DOHH2 (cell line): ENCODE results near the gene CD14.

Experiments used
- CTCF ChIP-seq: fragments of 200-600 bp; sonication (generic); IDR thresholded peaks from one replicate; pipeline ENCODE4 v1.5.1; 2014; ENCODE audit warnings: antibody characterized with exemption, mild to moderate bottlenecking, low read depth, low read length; ENCODE audit not compliant: poor library complexity, severe bottlenecking
- EZH2phosphoT487 ChIP-seq: fragments of 200-600 bp; sonication (generic); IDR thresholded peaks from 2 replicates; pipeline ENCODE4 v1.6.1; 2017; ENCODE audit warnings: borderline replicate concordance, mild to moderate bottlenecking, antibody characterized with exemption, low read length, moderate library complexity, mixed read lengths

- TF ChIP-seq CTCF (no peak), EZH2phosphoT487 (no peak)
Observed at GRCh38 chr5:140598836-140599235, 34.1 kb downstream of the CD14 start.
